GM13976 (cell line): Measurements from ENCODE around the gene TTC1.
"Not testable (repeated sequence)": the region's sequence is repeated elsewhere in the genome, so short reads cannot be mapped to it uniquely, and the experiment has no call there.

Source experiments
- DNase-seq: peaks from one replicate; pipeline ENCODE4 v3.0.0; 2012; ENCODE audit warnings: low spot score
- in situ Hi-C: fragments of 300-500 bp; cut with MboI; formaldehyde crosslinking; loops from one replicate; pipeline ENCODE4 v1.12.0; 2022; ENCODE audit warnings: low sequenced_read_pairs, mixed read lengths, inconsistent platforms; ENCODE audit not compliant: unreplicated experiment
- TF ChIP-seq, protein P1 (sequence below): IDR thresholded peaks from 2 replicates; pipeline ENCODE4 v1.5.1; 2012; ENCODE audit warnings: borderline replicate concordance, mild to moderate bottlenecking; ENCODE audit not compliant: insufficient read depth; ENCODE audit errors: extremely low read depth, missing control alignments, control extremely low read depth

Gene TTC1

DNA sequence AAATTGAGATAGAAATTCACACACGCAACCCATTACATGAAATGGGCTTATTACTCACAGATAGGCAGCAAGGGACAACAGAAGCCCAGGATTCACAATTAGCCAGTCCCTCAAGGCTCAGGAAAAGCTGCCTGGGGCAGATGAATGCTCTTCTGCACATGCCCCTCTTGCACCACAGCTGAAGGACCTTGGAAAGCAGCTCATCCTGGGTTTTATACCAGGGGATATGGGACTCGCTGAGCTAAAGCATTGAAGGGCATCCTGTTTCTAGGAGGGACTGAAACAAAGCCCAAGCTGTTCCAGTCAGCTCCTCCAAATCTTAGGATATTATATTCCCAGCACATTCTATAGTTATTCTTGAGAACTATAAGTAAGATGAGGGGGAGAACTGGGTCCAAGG, 15.7 kb upstream of the TTC1 start:
- no peak for DNase-seq
- TF ChIP-seq, protein P1, sequence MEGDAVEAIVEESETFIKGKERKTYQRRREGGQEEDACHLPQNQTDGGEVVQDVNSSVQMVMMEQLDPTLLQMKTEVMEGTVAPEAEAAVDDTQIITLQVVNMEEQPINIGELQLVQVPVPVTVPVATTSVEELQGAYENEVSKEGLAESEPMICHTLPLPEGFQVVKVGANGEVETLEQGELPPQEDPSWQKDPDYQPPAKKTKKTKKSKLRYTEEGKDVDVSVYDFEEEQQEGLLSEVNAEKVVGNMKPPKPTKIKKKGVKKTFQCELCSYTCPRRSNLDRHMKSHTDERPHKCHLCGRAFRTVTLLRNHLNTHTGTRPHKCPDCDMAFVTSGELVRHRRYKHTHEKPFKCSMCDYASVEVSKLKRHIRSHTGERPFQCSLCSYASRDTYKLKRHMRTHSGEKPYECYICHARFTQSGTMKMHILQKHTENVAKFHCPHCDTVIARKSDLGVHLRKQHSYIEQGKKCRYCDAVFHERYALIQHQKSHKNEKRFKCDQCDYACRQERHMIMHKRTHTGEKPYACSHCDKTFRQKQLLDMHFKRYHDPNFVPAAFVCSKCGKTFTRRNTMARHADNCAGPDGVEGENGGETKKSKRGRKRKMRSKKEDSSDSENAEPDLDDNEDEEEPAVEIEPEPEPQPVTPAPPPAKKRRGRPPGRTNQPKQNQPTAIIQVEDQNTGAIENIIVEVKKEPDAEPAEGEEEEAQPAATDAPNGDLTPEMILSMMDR = no peak
- in situ Hi-C loops = loop anchor here (25.0 kb wide), 1 partner anchor 831 kb away; no protein-coding TSS in a partner anchor

DNA sequence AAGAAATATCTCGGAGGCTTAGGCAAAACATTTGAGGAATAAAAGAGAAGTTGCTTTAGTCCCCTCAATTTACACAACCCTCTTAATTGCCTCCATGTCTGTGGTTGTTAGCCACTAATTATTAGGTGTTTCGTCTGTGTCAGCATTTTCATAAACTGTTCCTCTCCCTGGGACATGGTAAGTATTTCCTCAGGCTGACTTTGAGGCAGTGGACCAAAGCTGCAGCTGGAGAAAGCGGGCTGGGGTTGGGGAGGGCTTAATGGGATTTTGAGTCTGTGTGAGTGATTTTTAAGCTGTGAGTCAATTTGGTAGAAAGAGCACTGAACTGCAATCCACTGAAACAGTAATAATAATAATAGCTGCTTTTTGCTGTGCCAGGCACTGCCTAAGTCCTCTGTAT, 13.0 kb upstream of the TTC1 start:
- in situ Hi-C loops = loop anchor here (25.0 kb wide), 1 partner anchor 834 kb away; no protein-coding TSS in a partner anchor
- no peak for DNase-seq
- TF ChIP-seq, protein P1 = no peak

DNA sequence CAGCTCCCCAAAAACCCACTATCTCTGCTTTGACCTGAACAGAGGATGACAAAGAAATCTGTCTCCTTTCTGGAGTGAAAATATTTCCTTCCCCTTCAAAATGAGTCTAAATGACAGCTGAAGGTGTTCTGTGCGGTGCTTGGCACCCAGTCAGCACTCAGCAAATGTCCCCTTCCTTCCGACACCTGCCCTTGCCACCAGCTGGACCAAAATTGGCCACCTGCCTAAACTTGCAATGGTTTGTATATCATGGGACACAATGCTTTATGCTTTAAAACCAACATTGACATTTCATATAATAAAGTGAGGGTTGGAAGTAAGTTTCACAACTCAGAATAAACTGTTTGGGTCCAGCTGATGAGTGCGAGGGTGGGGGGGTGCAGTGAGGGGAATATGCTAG, 7.5 kb upstream of the TTC1 start:
- TF ChIP-seq, protein P1 = no peak
- no peak for DNase-seq
- in situ Hi-C loops = no loop called here

DNA sequence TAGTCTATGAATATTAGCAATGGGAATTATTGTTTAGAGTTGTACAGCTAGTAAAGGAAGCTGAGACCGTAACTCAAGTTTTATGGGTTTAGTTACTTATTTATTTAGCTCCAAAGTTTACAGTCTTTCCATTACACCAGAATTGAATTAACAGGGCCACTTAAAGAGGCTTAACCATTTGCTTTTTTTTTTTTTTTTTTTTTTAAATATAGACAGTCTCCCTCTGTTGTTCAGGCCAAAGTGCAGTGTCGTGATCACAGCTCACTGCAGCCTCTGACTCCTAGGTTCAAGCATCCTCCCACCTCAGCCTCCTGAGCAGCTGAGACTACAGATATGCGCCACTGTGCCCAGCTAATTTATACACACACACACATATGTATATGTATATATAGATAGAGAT, 1.4 kb upstream of the TTC1 start:
- TF ChIP-seq, protein P1 = no peak
- in situ Hi-C loops = no loop called here

DNA sequence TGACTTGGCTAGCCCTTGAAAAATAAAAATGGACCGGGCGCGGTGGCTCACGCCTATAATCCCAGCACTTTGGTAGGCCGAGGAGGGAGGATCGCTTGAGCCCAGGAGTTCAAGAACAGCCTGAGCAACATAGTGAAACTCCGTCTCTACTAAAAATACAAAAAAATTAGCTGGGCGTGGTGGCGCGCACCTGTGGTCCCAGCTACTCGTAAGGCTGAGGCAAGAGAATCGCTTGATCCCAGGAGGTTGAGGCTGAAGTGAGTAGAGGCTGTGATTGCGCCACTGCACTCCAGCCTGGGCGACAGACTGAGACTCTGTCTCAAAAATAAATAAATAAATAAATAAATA, 436 bp upstream of the TTC1 start:
- in situ Hi-C loops, DNase-seq: not testable (repeated sequence)

More for the DNA sequence above, 1.4 kb upstream of the TTC1 start:
- DNase-seq = no peak

DNA sequence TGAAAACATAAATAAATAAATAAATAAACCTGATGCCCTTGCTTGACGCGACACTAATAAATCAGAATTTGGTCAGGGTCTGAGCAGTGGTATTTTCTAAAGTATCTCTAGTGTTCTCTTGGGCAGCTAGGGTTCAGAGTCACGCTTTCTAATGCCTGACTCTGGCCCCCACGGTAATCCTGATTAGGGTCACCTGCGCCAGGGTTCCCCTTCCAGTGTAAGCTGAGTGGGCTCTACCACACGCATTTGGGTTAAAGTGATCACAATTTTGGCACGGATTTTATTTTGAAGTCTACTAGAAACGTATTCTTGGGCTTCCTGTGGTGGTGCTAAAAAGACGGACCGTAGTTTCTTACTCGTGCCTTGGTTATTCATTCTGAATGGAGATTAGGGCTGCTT, 651 bp downstream of the TTC1 start:
- TF ChIP-seq, protein P1 = no peak
- DNase-seq = no peak
- in situ Hi-C loops = no loop called here

DNA sequence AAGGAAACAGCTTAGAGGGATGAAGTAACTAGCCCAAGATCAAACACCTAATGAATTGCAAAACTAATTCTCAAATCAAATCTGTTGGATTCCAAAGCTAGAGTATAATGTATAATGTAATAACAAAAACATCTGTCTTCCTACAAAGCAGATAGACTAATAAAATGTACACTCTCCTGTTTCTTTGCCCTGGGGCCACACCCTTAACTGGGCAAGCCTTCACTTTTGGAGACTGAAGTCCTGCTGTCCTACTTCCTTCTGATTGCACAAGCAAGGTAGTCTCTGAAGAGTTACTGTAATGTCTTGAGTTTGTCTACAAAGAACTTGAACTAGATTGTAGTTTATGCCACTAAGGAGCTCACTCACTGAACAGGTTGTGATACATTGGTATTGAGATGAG, 2.5 kb downstream of the TTC1 start:
- no peak for DNase-seq
- TF ChIP-seq, protein P1 = no peak
- in situ Hi-C loops = no loop called here

DNA sequence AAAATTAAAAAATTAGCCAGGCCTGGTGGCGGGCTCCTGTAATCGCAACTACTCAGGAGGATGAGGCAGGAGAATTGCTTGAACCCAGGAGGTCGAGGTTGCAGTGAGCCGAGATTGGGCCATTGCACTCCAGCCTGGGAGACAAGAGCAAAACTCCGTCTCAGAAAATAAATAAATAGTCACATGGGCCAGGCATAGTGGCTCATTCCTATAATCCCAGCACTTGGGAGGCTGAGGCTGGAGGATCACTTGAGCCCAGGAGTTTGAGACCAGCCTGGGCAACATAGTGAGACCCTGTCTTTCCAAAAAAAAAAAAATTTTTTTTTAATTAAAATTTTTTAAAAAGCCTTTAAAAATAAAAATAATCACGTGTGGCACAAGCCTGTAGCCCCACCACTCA, 5.3 kb downstream of the TTC1 start:
- in situ Hi-C loops = not testable (repeated sequence)

More for the DNA sequence above, 5.3 kb downstream of the TTC1 start:
- not testable (repeated sequence) for DNase-seq
